Measurements from ENCODE around the gene AP5S1. TPM values are rescaled to one million over a fixed set of nuclear protein-coding genes. Genes with fewer than 3 reads are reported as not detected.

Gene AP5S1
- polyA plus RNA-seq, 3 donors = 6.6 to 10.8 (median 8.6) TPM

DNA sequence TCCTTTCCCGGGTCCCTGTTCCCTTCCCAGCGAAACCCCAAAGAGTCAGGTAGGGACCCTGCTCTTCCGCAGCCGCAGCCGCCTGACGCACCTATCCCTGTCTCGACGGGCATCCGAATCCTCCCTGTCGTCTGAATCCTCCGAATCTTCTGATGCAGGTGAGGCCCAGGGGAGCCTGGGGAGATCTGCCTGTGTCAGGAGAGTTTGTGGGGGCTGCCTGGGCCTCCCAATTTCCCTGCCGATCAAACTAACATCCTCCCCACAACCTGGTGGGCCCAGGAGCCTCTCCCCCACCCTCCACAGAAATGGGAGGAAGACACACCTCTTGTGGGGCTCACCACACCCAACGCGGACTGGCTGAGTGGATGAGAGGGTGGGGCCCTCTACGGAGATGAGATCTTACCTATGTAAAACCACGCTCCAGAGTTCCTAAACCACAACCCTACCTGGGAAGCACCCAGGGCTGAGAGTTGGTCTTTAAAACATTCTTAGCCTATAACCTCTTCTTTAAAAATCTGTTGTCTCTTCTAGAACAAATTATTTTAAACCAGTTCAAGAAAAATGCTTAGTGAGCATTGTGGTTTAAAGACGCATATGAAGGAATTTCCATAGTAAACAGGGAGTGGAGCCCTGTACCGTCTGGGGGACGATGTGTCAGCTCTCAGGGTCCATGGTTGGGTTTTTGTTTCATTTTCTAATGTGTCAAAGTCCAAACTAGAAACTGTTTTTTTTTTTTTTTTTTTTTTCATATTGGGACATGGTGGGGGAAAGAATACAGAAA is 22.6 kb upstream of the AP5S1 start:
- peaks cover 45% of the 10 kb centered on the region for H3K79me2 ChIP-seq (ENCODE audit: insufficient read depth, low read length)

DNA sequence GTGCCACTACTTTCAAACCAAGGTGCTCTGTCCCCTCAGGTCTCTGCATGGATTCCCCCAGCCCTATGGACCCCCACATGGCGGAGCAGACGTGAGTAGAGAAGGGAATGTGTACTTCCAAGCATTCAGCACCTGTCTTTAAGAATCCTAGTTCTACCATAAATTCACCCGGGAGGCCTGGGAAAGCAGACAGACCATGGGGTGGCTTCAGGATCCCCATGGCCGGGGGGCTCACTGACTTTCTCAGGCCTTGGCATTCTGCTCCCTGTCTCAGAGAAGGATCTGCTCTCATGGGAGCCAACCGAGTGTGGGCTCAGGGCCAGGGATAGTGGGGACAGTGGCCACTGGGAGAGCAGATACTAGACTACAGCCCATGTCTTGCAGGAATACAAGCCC is 22.0 kb upstream of the AP5S1 start:
- H3K9me3 Mint-ChIP-seq = no peaks in the 10 kb centered on the region
- WGBS (ENCODE audit: insufficient coverage) = 100% methylated on average over 2 of the region's 5 CpGs
- H3K4me3 ChIP-seq (replicated peaks in 1 of 3; ENCODE audit: low read depth in 2 of 3, low read length in 3 of 3) = no peak overlapping the region
- intact Hi-C loops (cut with micrococcal nuclease) = no loop called here
- no peak overlapping the region for H2AFZ ChIP-seq (ENCODE audit: insufficient read depth, low read depth, low read length, poor library complexity, severe bottlenecking)
- H3K27ac ChIP-seq (ENCODE audit: low read depth in 1 of 2, low read length in 2 of 2) = no peak overlapping the region
- H3K9ac ChIP-seq (ENCODE audit: insufficient read depth, low read length, poor library complexity, severe bottlenecking) = no peak overlapping the region
- TF ChIP-seq, protein P1, sequence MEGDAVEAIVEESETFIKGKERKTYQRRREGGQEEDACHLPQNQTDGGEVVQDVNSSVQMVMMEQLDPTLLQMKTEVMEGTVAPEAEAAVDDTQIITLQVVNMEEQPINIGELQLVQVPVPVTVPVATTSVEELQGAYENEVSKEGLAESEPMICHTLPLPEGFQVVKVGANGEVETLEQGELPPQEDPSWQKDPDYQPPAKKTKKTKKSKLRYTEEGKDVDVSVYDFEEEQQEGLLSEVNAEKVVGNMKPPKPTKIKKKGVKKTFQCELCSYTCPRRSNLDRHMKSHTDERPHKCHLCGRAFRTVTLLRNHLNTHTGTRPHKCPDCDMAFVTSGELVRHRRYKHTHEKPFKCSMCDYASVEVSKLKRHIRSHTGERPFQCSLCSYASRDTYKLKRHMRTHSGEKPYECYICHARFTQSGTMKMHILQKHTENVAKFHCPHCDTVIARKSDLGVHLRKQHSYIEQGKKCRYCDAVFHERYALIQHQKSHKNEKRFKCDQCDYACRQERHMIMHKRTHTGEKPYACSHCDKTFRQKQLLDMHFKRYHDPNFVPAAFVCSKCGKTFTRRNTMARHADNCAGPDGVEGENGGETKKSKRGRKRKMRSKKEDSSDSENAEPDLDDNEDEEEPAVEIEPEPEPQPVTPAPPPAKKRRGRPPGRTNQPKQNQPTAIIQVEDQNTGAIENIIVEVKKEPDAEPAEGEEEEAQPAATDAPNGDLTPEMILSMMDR (IDR thresholded peaks at IDR 0.05) = no peak
- no peaks in the 10 kb centered on the region for H3K27me3 ChIP-seq (ENCODE audit: control insufficient read depth in 2 of 2, insufficient read depth in 2 of 2, low read length in 2 of 2)
- H3K4me1 Mint-ChIP-seq = peaks cover 49% of the 10 kb centered on the region
- peaks cover 0 to 6% (median 0%) of the 10 kb centered on the region in 3 donors for H3K27me3 Mint-ChIP-seq (ENCODE audit: low read depth in 3 of 3)
- no peak overlapping the region for H3K4me3 Mint-ChIP-seq
- peaks cover 5% of the 10 kb centered on the region for H4K20me1 ChIP-seq (ENCODE audit: insufficient read depth, low read length)
- peak overlapping the region in 2 of 7 donors; percentile 55 to 72 for H3K27ac Mint-ChIP-seq
- no peaks in the 10 kb centered on the region for H3K9me3 ChIP-seq (replicated peaks in 1 of 2; ENCODE audit: control insufficient read depth in 1 of 2, insufficient read depth in 1 of 2, low read length in 2 of 2)
- H3K79me2 ChIP-seq (ENCODE audit: insufficient read depth, low read length) = peaks cover 45% of the 10 kb centered on the region
- peaks cover 24 to 36% of the 10 kb centered on the region in 2 donors for H3K36me3 Mint-ChIP-seq
- H3K4me2 ChIP-seq (replicated peaks; ENCODE audit: extremely low read depth, low read length, poor library complexity, severe bottlenecking) = no peak overlapping the region
- H3K36me3 ChIP-seq (replicated peaks in 1 of 2; ENCODE audit: control insufficient read depth in 1 of 2, insufficient read depth in 2 of 2, low read length in 2 of 2) = peaks cover 10 to 44% of the 10 kb centered on the region in 2 donors
- DNase-seq = no peak
- H3K4me1 ChIP-seq (ENCODE audit: control insufficient read depth in 1 of 2, insufficient read depth in 2 of 2, low read length in 2 of 2) = peaks cover 40 to 60% of the 10 kb centered on the region in 2 donors

More for the DNA sequence above, 22.6 kb upstream of the AP5S1 start:
- H3K9me3 ChIP-seq (replicated peaks in 1 of 2; ENCODE audit: control insufficient read depth in 1 of 2, insufficient read depth in 1 of 2, low read length in 2 of 2) = no peaks in the 10 kb centered on the region
- intact Hi-C loops (cut with micrococcal nuclease) = no loop called here
- peaks cover 10 to 38% of the 10 kb centered on the region in 2 donors for H3K36me3 ChIP-seq (replicated peaks in 1 of 2; ENCODE audit: control insufficient read depth in 1 of 2, insufficient read depth in 2 of 2, low read length in 2 of 2)
- H2AFZ ChIP-seq (ENCODE audit: insufficient read depth, low read depth, low read length, poor library complexity, severe bottlenecking) = no peak overlapping the region
- H3K27ac ChIP-seq (ENCODE audit: low read depth in 1 of 2, low read length in 2 of 2) = no peak overlapping the region
- Mint-ChIP-seq H3K4me1 (peaks cover 43% of the 10 kb centered on the region), H3K27ac (peak overlapping the region in 3 of 7 donors; percentile 58 to 74 (median 72)), H3K9me3 (no peaks in the 10 kb centered on the region), H3K36me3 (peaks cover 20 to 33% of the 10 kb centered on the region in 2 donors), H3K27me3 (ENCODE audit: low read depth in 3 of 3) (peaks cover 0 to 6% (median 0%) of the 10 kb centered on the region in 3 donors), H3K4me3 (peak overlapping the region in 1 of 2 donors; percentile 73)
- peak in 1 of 3 donors; percentile 13 for DNase-seq
- 90% methylated on average over 7 of the region's 19 CpGs for WGBS (ENCODE audit: insufficient coverage)
- TF ChIP-seq, protein P1 (IDR thresholded peaks at IDR 0.05) = no peak
- H3K9ac ChIP-seq (ENCODE audit: insufficient read depth, low read length, poor library complexity, severe bottlenecking) = no peak overlapping the region
- H3K27me3 ChIP-seq (ENCODE audit: control insufficient read depth in 2 of 2, insufficient read depth in 2 of 2, low read length in 2 of 2) = no peaks in the 10 kb centered on the region
- peaks cover 5% of the 10 kb centered on the region for H4K20me1 ChIP-seq (ENCODE audit: insufficient read depth, low read length)
- peak overlapping the region; percentile 90 for H3K4me2 ChIP-seq (replicated peaks; ENCODE audit: extremely low read depth, low read length, poor library complexity, severe bottlenecking)
- H3K4me3 ChIP-seq (replicated peaks in 1 of 3; ENCODE audit: low read depth in 2 of 3, low read length in 3 of 3) = no peak overlapping the region
- peaks cover 34 to 54% of the 10 kb centered on the region in 2 donors for H3K4me1 ChIP-seq (ENCODE audit: control insufficient read depth in 1 of 2, insufficient read depth in 2 of 2, low read length in 2 of 2)

All from CD14-positive monocyte (primary cell).